HEK293 (cell line): ENCODE measurements around the gene NELL1.

Experiments
- CTCF ChIA-PET: fragments of 350-600 bp; formaldehyde crosslinking; extraction: SDS; loops from one replicate; lab custom pipeline; 2021; ENCODE audit warnings: antibody characterized with exemption; lab: Yijun Ruan, JAX
- POLR2A ChIA-PET: fragments of 300-600 bp; formaldehyde crosslinking; extraction: SDS; loops from one replicate; lab custom pipeline; 2020; ENCODE audit warnings: antibody characterized with exemption, inconsistent platforms; lab: Yijun Ruan, JAX
- H3K27ac ChIP-seq: fragments of 200-500 bp; sonication (Bioruptor generic); 2 replicates; pipeline ENCODE4 v1.5.1; 2014; ENCODE audit warnings: low read depth, low read length, control low read depth, inconsistent platforms; ENCODE audit errors: extremely low read depth
- H3K36me3 ChIP-seq, 2 experiments: fragments of 200-500 bp in 1 of 2; sonication (Bioruptor generic) in 1 of 2; 1 replicate in 1 of 2; 2 replicates in 1 of 2; pipeline ENCODE4 v1.5.1; 2014 to 2017; ENCODE audit warnings: inconsistent platforms in 2 of 2, low read length in 2 of 2; ENCODE audit not compliant: control insufficient read depth in 2 of 2, insufficient read depth in 1 of 2
- H3K4me1 ChIP-seq: fragments of 200-500 bp; sonication (Bioruptor generic); 2 replicates; pipeline ENCODE4 v1.5.1; 2014; ENCODE audit warnings: mild to moderate bottlenecking, low read length, inconsistent platforms; ENCODE audit not compliant: control insufficient read depth, insufficient read depth
- H3K4me3 ChIP-seq: 2 replicates; pipeline ENCODE4 v1.5.1; 2011; ENCODE audit warnings: low read depth, mild to moderate bottlenecking, control low read depth, low read length, moderate library complexity
- H3K9me3 ChIP-seq: fragments of 200-500 bp; sonication (Bioruptor generic); 2 replicates; pipeline ENCODE4 v1.5.1; 2014; ENCODE audit warnings: low read depth, low read length, inconsistent platforms; ENCODE audit not compliant: control insufficient read depth, insufficient read depth
- GFI1B ChIP-seq: fragments of 450-650 bp; formaldehyde crosslinking; IDR thresholded peaks from 2 replicates; pipeline ENCODE4 v1.5.1; 2016; ENCODE audit warnings: missing biosample characterization, missing genetic modification characterization
- KLF7 ChIP-seq: fragments of 450-650 bp; formaldehyde crosslinking; IDR thresholded peaks from 2 replicates; pipeline ENCODE4 v1.5.1; 2016; ENCODE audit warnings: missing biosample characterization, missing genetic modification characterization, borderline replicate concordance
- REST ChIP-seq: fragments of 450-650 bp; formaldehyde crosslinking; IDR thresholded peaks from 2 replicates; pipeline ENCODE4 v1.5.1; 2016; ENCODE audit warnings: missing biosample characterization, missing genetic modification characterization
- SP2 ChIP-seq: fragments of 450-650 bp; formaldehyde crosslinking; IDR thresholded peaks from 2 replicates; pipeline ENCODE4 v1.5.1; 2016; ENCODE audit warnings: missing biosample characterization, missing genetic modification characterization
- YY2 ChIP-seq: fragments of 450-650 bp; formaldehyde crosslinking; IDR thresholded peaks from 2 replicates; pipeline ENCODE4 v1.5.1; 2016; ENCODE audit warnings: missing biosample characterization, missing genetic modification characterization
- ZFP3 ChIP-seq: fragments of 450-650 bp; formaldehyde crosslinking; IDR thresholded peaks from 2 replicates; pipeline ENCODE4 v1.5.1; 2016; ENCODE audit warnings: low read depth, missing biosample characterization, missing genetic modification characterization
- ZNF398 ChIP-seq: fragments of 450-650 bp; formaldehyde crosslinking; IDR thresholded peaks from 2 replicates; pipeline ENCODE4 v1.5.1; 2017; ENCODE audit warnings: missing biosample characterization, missing genetic modification characterization

Gene NELL1

GRCh38 chr11:21622566-21622965, 953.2 kb downstream of the NELL1 start:
- POLR2A ChIA-PET: no interaction called here
- Histone ChIP-seq H3K4me3 (no peak overlapping the region), H3K27ac (no peak overlapping the region), H3K9me3 (no peaks in the 10 kb centered on the region), H3K4me1 (no peaks in the 10 kb centered on the region), H3K36me3 (no peaks in the 10 kb centered on the region)
- CTCF ChIA-PET: no interaction called here
- TF ChIP-seq GFI1B: no peak
- no peak for TF ChIP-seq ZFP3 (tag by site-specific recombination)
- TF ChIP-seq SP2: no peak
- TF ChIP-seq, all 188 proteins: peak for 0

- ChIA-PET POLR2A (no interaction called here), CTCF (no interaction called here)
- no peaks in the 10 kb centered on the region for H3K9me3 ChIP-seq
- no peak overlapping the region for H3K27ac ChIP-seq
- H3K36me3 ChIP-seq: no peaks in the 10 kb centered on the region
- TF ChIP-seq ZNF398 (tag by site-specific recombination) (no peak), REST (peak; percentile 51; the same call in 1 of the 2 replicates), YY2 (tag by site-specific recombination) (no peak), KLF7 (tag by site-specific recombination) (no peak)
- H3K4me1 ChIP-seq: no peaks in the 10 kb centered on the region
- no peak overlapping the region for H3K4me3 ChIP-seq
These were observed 953.6 kb downstream of the NELL1 start for GRCh38 chr11:21622995-21623394.
